Right lobe of liver (tissue), 6 donors: Measurements from ENCODE around the gene GMDS. TPM values are rescaled to one million over a fixed set of nuclear protein-coding genes. Genes with fewer than 3 reads are reported as not detected.

Source experiments
- ATAC-seq, 4 donors: fragments of 200-7000 bp; cut with Tn5 transposase; one replicate each; pipeline ENCODE4 v1.9.1; 2020; ENCODE audit warnings: mild to moderate bottlenecking in 4 of 4, moderate library complexity in 4 of 4
- DNase-seq, 3 donors: peaks; one replicate each; pipeline ENCODE4 v3.0.0-alpha.2; 2020
- H3K27ac ChIP-seq, 3 donors: fragments of 200-600 bp; one replicate each; pipeline ENCODE4 v1.8.0; 2022
- H3K27me3 ChIP-seq, 2 donors: fragments of 200-600 bp; one replicate each; pipeline ENCODE4 v1.8.0; 2022
- H3K36me3 ChIP-seq, 4 donors: fragments of 200-600 bp; sonication (generic) in 1 of 4; one replicate each; pipeline versions ENCODE4 v1.5.1 to v1.8.0; 2017 to 2022; ENCODE audit warnings: control low read depth in 1 of 4
- H3K4me1 ChIP-seq, 4 donors: fragments of 200-600 bp; sonication (generic) in 1 of 4; one replicate each; pipeline versions ENCODE4 v1.5.1 to v1.8.0; 2017 to 2022; ENCODE audit warnings: control low read depth in 1 of 4
- H3K4me3 ChIP-seq, 3 donors: fragments of 200-600 bp; one replicate each; pipeline ENCODE4 v1.8.0; 2022
- H3K9me3 ChIP-seq, 4 donors: fragments of 200-600 bp; sonication (generic) in 1 of 4; one replicate each; pipeline versions ENCODE4 v1.5.1 to v1.8.0; 2017 to 2022; ENCODE audit warnings: control low read depth in 1 of 4
- POLR2A ChIP-seq: fragments of 450-650 bp; IDR thresholded peaks from one replicate; pipeline ENCODE4 v1.6.1; 2017; ENCODE audit warnings: antibody characterized with exemption, mild to moderate bottlenecking
- WGBS: methylation state at CpG from one replicate; pipeline ENCODE4 v1.1.6; 2018; ENCODE audit warnings: low coverage, low lambda C conversion rate; ENCODE audit not compliant: insufficient coverage; ENCODE audit errors: missing lambda C conversion rate; 5-methylcytosine and 5-hydroxymethylcytosine counted together
- intact Hi-C, 2 donors: fragments of 100-400 bp; cut with DNase I; formaldehyde crosslinking; loops; one replicate each; pipeline versions ENCODE4 v1.11.2 to v1.14.1; 2022
- total RNA-seq, 6 experiments: library from RNA; depleted of rRNA in 2 of 6; stranded (reverse); fragments of >200 nt in 2 of 6; fragmentation: NEBNext Ultra II Directional in 3 of 6; extraction: Animal tissue kit (Norgen Biotek cat#: 25700) in 3 of 6; gene quantifications; one replicate each; pipeline versions ENCODE4 v1.1.0 to v1.2.4, GENCODE V29; 2016 to 2023
- TF ChIP-seq, protein P1 (sequence below), 4 donors: fragments of 200-600 bp in 3 of 4; fragments of 450-650 bp in 1 of 4; IDR thresholded peaks; one replicate each; pipeline versions ENCODE4 v1.5.1 to v1.8.0; 2016 to 2022; ENCODE audit warnings: antibody characterized with exemption in 4 of 4, mild to moderate bottlenecking in 2 of 4
- donor health status: DM: no; HTN: yes; CAD: no.
- donor health status: DM: no; HTN: no; CAD: no.
- donor health status: DM: no; HTN: no; CAD: no.
- donor health status: DM: no; HTN: yes; CAD: no.
- donor health status: DM: no; HTN: yes; CAD: no.

Gene GMDS
- total RNA-seq, 6 experiments from 2014 or later: 15.9 to 34.4 (median 23.4) TPM

DNA sequence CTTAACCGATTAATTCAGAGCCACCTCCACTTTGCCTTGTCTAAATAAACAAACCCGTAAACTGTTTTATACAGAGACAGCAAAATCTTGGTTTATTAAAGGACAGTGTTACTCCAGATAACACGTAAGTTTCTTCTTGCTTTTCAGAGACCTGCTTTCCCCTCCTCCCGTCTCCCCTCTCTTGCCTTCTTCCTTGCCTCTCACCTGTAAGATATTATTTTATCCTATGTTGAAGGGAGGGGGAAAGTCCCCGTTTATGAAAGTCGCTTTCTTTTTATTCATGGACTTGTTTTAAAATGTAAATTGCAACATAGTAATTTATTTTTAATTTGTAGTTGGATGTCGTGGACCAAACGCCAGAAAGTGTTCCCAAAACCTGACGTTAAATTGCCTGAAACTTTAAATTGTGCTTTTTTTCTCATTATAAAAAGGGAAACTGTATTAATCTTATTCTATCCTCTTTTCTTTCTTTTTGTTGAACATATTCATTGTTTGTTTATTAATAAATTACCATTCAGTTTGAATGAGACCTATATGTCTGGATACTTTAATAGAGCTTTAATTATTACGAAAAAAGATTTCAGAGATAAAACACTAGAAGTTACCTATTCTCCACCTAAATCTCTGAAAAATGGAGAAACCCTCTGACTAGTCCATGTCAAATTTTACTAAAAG lies 633.0 kb downstream of the GMDS start:
- ATAC-seq (no peak), DNase-seq (no peak)
- H3K4me3 ChIP-seq: peak overlapping the region; percentile 30 to 59 (median 36)
- H3K27me3 ChIP-seq: peaks cover 16 to 54% of the 10 kb centered on the region in 2 donors
- no peak for TF ChIP-seq POLR2A
- TF ChIP-seq, protein P1, sequence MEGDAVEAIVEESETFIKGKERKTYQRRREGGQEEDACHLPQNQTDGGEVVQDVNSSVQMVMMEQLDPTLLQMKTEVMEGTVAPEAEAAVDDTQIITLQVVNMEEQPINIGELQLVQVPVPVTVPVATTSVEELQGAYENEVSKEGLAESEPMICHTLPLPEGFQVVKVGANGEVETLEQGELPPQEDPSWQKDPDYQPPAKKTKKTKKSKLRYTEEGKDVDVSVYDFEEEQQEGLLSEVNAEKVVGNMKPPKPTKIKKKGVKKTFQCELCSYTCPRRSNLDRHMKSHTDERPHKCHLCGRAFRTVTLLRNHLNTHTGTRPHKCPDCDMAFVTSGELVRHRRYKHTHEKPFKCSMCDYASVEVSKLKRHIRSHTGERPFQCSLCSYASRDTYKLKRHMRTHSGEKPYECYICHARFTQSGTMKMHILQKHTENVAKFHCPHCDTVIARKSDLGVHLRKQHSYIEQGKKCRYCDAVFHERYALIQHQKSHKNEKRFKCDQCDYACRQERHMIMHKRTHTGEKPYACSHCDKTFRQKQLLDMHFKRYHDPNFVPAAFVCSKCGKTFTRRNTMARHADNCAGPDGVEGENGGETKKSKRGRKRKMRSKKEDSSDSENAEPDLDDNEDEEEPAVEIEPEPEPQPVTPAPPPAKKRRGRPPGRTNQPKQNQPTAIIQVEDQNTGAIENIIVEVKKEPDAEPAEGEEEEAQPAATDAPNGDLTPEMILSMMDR (IDR thresholded peaks at IDR 0.05): no peak
- H3K4me1 ChIP-seq: peaks cover 0 to 15% (median 4%) of the 10 kb centered on the region in 4 donors
- intact Hi-C loops: no loop called here
- H3K9me3 ChIP-seq: no peaks in the 10 kb centered on the region
- no peaks in the 10 kb centered on the region for H3K36me3 ChIP-seq
- 19% methylated on average over 10 of the region's 10 CpGs for WGBS
- no peak overlapping the region for H3K27ac ChIP-seq

DNA sequence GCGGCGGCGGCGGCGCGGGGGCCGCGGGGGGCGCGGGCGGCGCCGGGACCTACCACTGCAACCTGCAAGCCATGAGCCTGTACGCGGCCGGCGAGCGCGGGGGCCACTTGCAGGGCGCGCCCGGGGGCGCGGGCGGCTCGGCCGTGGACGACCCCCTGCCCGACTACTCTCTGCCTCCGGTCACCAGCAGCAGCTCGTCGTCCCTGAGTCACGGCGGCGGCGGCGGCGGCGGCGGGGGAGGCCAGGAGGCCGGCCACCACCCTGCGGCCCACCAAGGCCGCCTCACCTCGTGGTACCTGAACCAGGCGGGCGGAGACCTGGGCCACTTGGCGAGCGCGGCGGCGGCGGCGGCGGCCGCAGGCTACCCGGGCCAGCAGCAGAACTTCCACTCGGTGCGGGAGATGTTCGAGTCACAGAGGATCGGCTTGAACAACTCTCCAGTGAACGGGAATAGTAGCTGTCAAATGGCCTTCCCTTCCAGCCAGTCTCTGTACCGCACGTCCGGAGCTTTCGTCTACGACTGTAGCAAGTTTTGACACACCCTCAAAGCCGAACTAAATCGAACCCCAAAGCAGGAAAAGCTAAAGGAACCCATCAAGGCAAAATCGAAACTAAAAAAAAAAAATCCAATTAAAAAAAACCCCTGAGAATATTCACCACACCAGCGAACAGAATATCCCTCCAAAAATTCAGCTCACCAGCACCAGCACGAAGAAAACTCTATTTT lies 633.7 kb downstream of the GMDS start:
- ATAC-seq (no peak), DNase-seq (no peak)
- WGBS: 2% methylated on average over 10 of the region's 71 CpGs
- intact Hi-C loops: no loop called here
- TF ChIP-seq POLR2A: no peak
- TF ChIP-seq, protein P1 (IDR thresholded peaks at IDR 0.05): no peak
- peaks cover 16 to 61% of the 10 kb centered on the region in 2 donors for H3K27me3 ChIP-seq
- H3K27ac ChIP-seq: no peak overlapping the region
- peaks cover 0 to 21% (median 8%) of the 10 kb centered on the region in 4 donors for H3K4me1 ChIP-seq
- no peaks in the 10 kb centered on the region for H3K36me3 ChIP-seq
- peak overlapping the region; percentile 30 to 59 (median 36) for H3K4me3 ChIP-seq
- no peaks in the 10 kb centered on the region for H3K9me3 ChIP-seq

DNA sequence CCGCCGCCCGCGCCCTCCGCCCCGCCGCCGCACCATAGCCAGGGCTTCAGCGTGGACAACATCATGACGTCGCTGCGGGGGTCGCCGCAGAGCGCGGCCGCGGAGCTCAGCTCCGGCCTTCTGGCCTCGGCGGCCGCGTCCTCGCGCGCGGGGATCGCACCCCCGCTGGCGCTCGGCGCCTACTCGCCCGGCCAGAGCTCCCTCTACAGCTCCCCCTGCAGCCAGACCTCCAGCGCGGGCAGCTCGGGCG lies 634.2 kb downstream of the GMDS start:
- no peak for DNase-seq
- no peaks in the 10 kb centered on the region for H3K9me3 ChIP-seq
- H3K4me3 ChIP-seq: peak overlapping the region in 1 of 3 donors; percentile 59
- intact Hi-C loops: no loop called here
- H3K36me3 ChIP-seq: no peaks in the 10 kb centered on the region
- WGBS: no CpG with 5 or more reads among the region's 38 CpGs
- H3K27ac ChIP-seq: no peak overlapping the region
- peaks cover 0 to 21% (median 9%) of the 10 kb centered on the region in 4 donors for H3K4me1 ChIP-seq
- TF ChIP-seq POLR2A: no peak
- peaks cover 16 to 63% of the 10 kb centered on the region in 2 donors for H3K27me3 ChIP-seq
- ATAC-seq: no peak

DNA sequence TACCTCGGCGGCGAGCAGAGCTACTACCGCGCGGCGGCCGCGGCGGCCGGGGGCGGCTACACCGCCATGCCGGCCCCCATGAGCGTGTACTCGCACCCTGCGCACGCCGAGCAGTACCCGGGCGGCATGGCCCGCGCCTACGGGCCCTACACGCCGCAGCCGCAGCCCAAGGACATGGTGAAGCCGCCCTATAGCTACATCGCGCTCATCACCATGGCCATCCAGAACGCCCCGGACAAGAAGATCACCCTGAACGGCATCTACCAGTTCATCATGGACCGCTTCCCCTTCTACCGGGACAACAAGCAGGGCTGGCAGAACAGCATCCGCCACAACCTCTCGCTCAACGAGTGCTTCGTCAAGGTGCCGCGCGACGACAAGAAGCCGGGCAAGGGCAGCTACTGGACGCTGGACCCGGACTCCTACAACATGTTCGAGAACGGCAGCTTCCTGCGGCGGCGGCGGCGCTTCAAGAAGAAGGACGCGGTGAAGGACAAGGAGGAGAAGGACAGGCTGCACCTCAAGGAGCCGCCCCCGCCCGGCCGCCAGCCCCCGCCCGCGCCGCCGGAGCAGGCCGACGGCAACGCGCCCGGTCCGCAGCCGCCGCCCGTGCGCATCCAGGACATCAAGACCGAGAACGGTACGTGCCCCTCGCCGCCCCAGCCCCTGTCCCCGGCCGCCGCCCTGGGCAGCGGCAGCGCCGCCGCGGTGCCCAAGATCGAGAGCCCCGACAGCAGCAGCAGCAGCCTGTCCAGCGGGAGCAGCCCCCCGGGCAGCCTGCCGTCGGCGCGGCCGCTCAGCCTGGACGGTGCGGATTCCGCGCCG lies 634.7 kb downstream of the GMDS start:
- H3K4me3 ChIP-seq: peak overlapping the region; percentile 28 to 59 (median 30)
- peaks cover 0 to 21% (median 10%) of the 10 kb centered on the region in 4 donors for H3K4me1 ChIP-seq
- peak in 1 of 3 donors; percentile 45 for DNase-seq
- peak overlapping the region in 1 of 3 donors; percentile 51 for H3K27ac ChIP-seq
- H3K27me3 ChIP-seq: peaks cover 16 to 64% of the 10 kb centered on the region in 2 donors
- H3K36me3 ChIP-seq: no peaks in the 10 kb centered on the region
- H3K9me3 ChIP-seq: no peaks in the 10 kb centered on the region
- intact Hi-C loops: no loop called here
- ATAC-seq: peak in 1 of 4 donors; percentile 1
- TF ChIP-seq POLR2A: no peak
- 6% methylated on average over 15 of the region's 101 CpGs for WGBS

DNA sequence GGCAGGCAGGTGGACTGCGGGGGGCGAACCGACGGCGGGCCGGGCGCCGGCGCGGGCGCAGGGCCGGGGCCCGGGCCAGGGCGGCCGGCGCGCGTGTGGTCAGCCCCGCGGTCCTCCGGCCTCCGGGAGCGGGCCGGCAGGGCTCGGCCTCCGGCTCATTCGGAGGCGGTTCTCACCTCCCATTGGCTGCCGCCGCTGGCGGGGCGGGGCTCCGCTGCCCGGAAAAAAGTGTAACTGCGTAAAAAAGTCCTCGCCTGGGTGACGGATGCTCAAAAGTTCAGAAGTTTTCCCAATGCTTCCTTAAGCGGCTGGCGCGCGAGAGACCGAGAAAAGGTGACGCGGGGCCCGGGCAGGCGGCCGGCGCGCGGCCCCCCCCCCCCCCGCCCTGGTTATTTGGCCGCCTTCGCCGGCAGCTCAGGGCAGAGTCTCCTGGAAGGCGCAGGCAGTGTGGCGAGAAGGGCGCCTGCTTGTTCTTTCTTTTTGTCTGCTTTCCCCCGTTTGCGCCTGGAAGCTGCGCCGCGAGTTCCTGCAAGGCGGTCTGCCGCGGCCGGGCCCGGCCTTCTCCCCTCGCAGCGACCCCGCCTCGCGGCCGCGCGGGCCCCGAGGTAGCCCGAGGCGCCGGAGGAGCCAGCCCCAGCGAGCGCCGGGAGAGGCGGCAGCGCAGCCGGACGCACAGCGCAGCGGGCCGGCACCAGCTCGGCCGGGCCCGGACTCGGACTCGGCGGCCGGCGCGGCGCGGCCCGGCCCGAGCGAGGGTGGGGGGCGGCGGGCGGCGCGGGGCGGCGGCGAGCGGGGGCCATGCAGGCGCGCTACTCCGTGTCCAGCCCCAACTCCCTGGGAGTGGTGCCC lies 635.5 kb downstream of the GMDS start, which contains the start of gene FOXC1:
Gene FOXC1 (plus strand): TSS at position 268 of the 849 bp plus-strand sequence. CDS start 531 bp downstream, at position 799.
- DNase-seq (peak; percentile 87 to 89 (median 87)), ATAC-seq (peak; percentile 87 to 90 (median 88))
- WGBS: 0% methylated on average over 12 of the region's 115 CpGs
- Histone ChIP-seq H3K27me3 (peaks cover 20 to 67% of the 10 kb centered on the region in 2 donors), H3K4me1 (peaks cover 0 to 28% (median 14%) of the 10 kb centered on the region in 4 donors), H3K9me3 (no peaks in the 10 kb centered on the region), H3K27ac (peak within 1 kb of the TSS in 1 of 3 donors; percentile 72), H3K4me3 (peak within 1 kb of the TSS; percentile 42 to 59 (median 57)), H3K36me3 (no peaks in the 10 kb centered on the region)
- intact Hi-C loops: loop anchor here (5.0 to 10.0 kb wide), 5 partner anchors 495 to 1025 kb away; no protein-coding TSS in a partner anchor
- TF ChIP-seq, protein P1 (IDR thresholded peaks at IDR 0.05): no peak
- peak; percentile 21 for TF ChIP-seq POLR2A
